K562 (cell line): ENCODE data around the gene BAIAP2. TPM values are rescaled to one million over a fixed set of nuclear protein-coding genes. Genes with fewer than 3 reads are reported as not detected.

Source experiments
- ATAC-seq: fragments of 200-7000 bp; cut with Tn5 transposase; 3 replicates; pipeline ENCODE4 v1.9.1; 2020; ENCODE audit warnings: moderate library complexity
- BruUV-seq: library from RNA; stranded (reverse); fragments of 400-500 nt; replicated peaks from 2 replicates; lab custom pipeline; 2021; lab: Mats Ljungman, UMichigan
- CTCF ChIA-PET: fragments of 300-600 bp; formaldehyde crosslinking; extraction: SDS; loops from one replicate; lab custom pipeline; 2021; ENCODE audit warnings: low intra/inter-chr PET ratio; lab: Yijun Ruan, JAX
- POLR2A ChIA-PET: fragments of 300-600, 350-650 bp; sonication (Branson Sonifier 250); formaldehyde crosslinking; extraction: SDS; loops from one replicate; lab custom pipeline; 2021; ENCODE audit warnings: antibody characterized with exemption, inconsistent platforms; lab: Yijun Ruan, JAX
- DNase-seq, 4 experiments: peaks; one replicate each; pipeline versions ENCODE4 v3.0.0 to v3.0.0-alpha.2; 2011 to 2018; ENCODE audit warnings: low spot score in 3 of 4, mixed read lengths in 3 of 4; ENCODE audit errors: extremely low read depth in 1 of 4
- FAIRE-seq: peaks from 2 replicates; lab custom pipeline; 2011; peaks lifted over from hg19 to GRCh38; lab: Jason Lieb, UNC
- H2AFZ ChIP-seq: 2 replicates; pipeline ENCODE4 v1.6.0; 2011; ENCODE audit warnings: low read depth, low read length, control low read depth, inconsistent platforms
- H3K27ac ChIP-seq: fragments of 200-600 bp; 3 replicates; pipeline ENCODE4 v1.8.0; 2011; ENCODE audit warnings: low read depth, mild to moderate bottlenecking, control low read depth, inconsistent platforms, low read length, moderate library complexity, mixed read lengths; ENCODE audit errors: extremely low read depth
- H3K27me3 ChIP-seq, 2 experiments: fragments of 300-600 bp in 1 of 2; 2 replicates in 1 of 2; 3 replicates in 1 of 2; pipeline versions ENCODE4 v1.6.0 to v1.8.0; 2011; ENCODE audit warnings: inconsistent platforms in 2 of 2, low read length in 2 of 2, mild to moderate bottlenecking in 1 of 2, mixed read lengths in 1 of 2, moderate library complexity in 1 of 2; ENCODE audit not compliant: control insufficient read depth in 2 of 2, insufficient read depth in 2 of 2
- H3K36me3 ChIP-seq: fragments of 300-600 bp; 3 replicates; pipeline ENCODE4 v1.8.0; 2011; ENCODE audit warnings: mild to moderate bottlenecking, low read length, inconsistent platforms; ENCODE audit not compliant: control insufficient read depth, insufficient read depth
- H3K4me1 ChIP-seq, 2 experiments: fragments of 200-600 bp in 1 of 2; replicated peaks in 1 of 2; 2 replicates in 1 of 2; 3 replicates in 1 of 2; pipeline versions ENCODE4 v1.5.1 to v1.8.0; 2011; ENCODE audit warnings: inconsistent platforms in 2 of 2, low read length in 2 of 2, mild to moderate bottlenecking in 1 of 2, mixed read lengths in 1 of 2, moderate library complexity in 1 of 2; ENCODE audit not compliant: control insufficient read depth in 2 of 2, insufficient read depth in 2 of 2
- H3K4me2 ChIP-seq: 2 replicates; pipeline ENCODE4 v1.6.1; 2011; ENCODE audit warnings: low read length, control low read depth, inconsistent platforms, mixed read lengths; ENCODE audit not compliant: insufficient read depth
- H3K4me3 ChIP-seq: fragments of 200-600 bp; sonication (generic), shearing (Covaris generic); 2 replicates; pipeline ENCODE4 v1.5.1; 2016; ENCODE audit warnings: control low read depth, inconsistent platforms
- H3K79me2 ChIP-seq: fragments of 200-600 bp; 3 replicates; pipeline ENCODE4 v1.8.0; 2011; ENCODE audit warnings: low read length, inconsistent platforms; ENCODE audit not compliant: control insufficient read depth, insufficient read depth
- H3K9ac ChIP-seq, 2 experiments: 2 replicates each; pipeline versions ENCODE4 v1.6.0 to v1.6.1; 2011; ENCODE audit warnings: low read depth in 2 of 2, low read length in 2 of 2, control low read depth in 1 of 2, inconsistent platforms in 1 of 2, mild to moderate bottlenecking in 1 of 2, mixed read lengths in 1 of 2; ENCODE audit not compliant: insufficient read depth in 1 of 2
- H3K9me1 ChIP-seq: one replicate; pipeline ENCODE4 v1.6.0; 2011; ENCODE audit warnings: inconsistent platforms, mild to moderate bottlenecking, low read length, moderate library complexity; ENCODE audit not compliant: control insufficient read depth, insufficient read depth
- H3K9me3 ChIP-seq: replicated peaks from 2 replicates; pipeline ENCODE4 v1.5.1; 2011; ENCODE audit warnings: low read depth, low read length, inconsistent platforms; ENCODE audit not compliant: control insufficient read depth, insufficient read depth
- H4K20me1 ChIP-seq: replicated peaks from 2 replicates; pipeline ENCODE4 v1.6.1; 2011; ENCODE audit warnings: low read length, inconsistent platforms, mixed read lengths; ENCODE audit not compliant: control insufficient read depth, insufficient read depth
- CAMTA2 ChIP-seq: fragments of 250-450 bp; sonication (Bioruptor Pico); conservative IDR thresholded peaks from 2 replicates; pipeline ENCODE4 v1.5.1; 2022
- E2F3 ChIP-seq: fragments of 250-450 bp; sonication (Bioruptor Pico); IDR thresholded peaks from 2 replicates; pipeline ENCODE4 v1.4.0; 2020; ENCODE audit warnings: mild to moderate bottlenecking
- FOXA3 ChIP-seq, 2 experiments: fragments of 450-650 bp in 1 of 2; sonication (generic) in 1 of 2; formaldehyde crosslinking; IDR thresholded peaks in 1 of 2; conservative IDR thresholded peaks in 1 of 2; 2 replicates each; pipeline versions ENCODE4 v1.4.0 to v1.8.0; 2020 to 2022; ENCODE audit warnings: mild to moderate bottlenecking in 2 of 2, missing genetic modification reagents in 1 of 2
- LCOR ChIP-seq: sonication (generic); formaldehyde crosslinking; IDR thresholded peaks from 2 replicates; pipeline ENCODE4 v1.8.0; 2022; ENCODE audit warnings: mild to moderate bottlenecking, missing genetic modification reagents
- MEF2A ChIP-seq: IDR thresholded peaks from 2 replicates; pipeline ENCODE4 v1.6.1; 2011; ENCODE audit warnings: low read depth, mild to moderate bottlenecking, low read length, moderate library complexity; ENCODE audit not compliant: control insufficient read depth
- MEIS2 ChIP-seq: fragments of 450-650 bp; IDR thresholded peaks from 2 replicates; pipeline ENCODE4 v1.6.1; 2014; ENCODE audit warnings: mild to moderate bottlenecking; ENCODE audit not compliant: partially characterized antibody
- XRCC5 ChIP-seq: fragments of 200-400 bp; formaldehyde crosslinking; IDR thresholded peaks from 2 replicates; pipeline ENCODE4 v1.6.1; 2017; ENCODE audit warnings: low read depth, mild to moderate bottlenecking, low read length
- ZFPM2 ChIP-seq: fragments of 250-450 bp; sonication (Bioruptor Pico); IDR thresholded peaks from 2 replicates; pipeline ENCODE4 v1.5.1; 2022; ENCODE audit warnings: mild to moderate bottlenecking
- WGBS: fragments of 100-300 bp; shearing (Covaris generic); methylation state at CpG from one replicate; pipeline ENCODE4 v1.1.6; 2016; ENCODE audit warnings: low coverage, mixed read lengths; ENCODE audit not compliant: insufficient coverage; ENCODE audit errors: missing lambda C conversion rate; 5-methylcytosine and 5-hydroxymethylcytosine counted together
- in situ Hi-C: fragments of 300-500 bp; cut with MboI; formaldehyde crosslinking; loops from 4 replicates; pipeline ENCODE4 v1.15.0; 2018; ENCODE audit warnings: inconsistent platforms, mixed read lengths
- intact Hi-C: fragments of 100-400 bp; cut with micrococcal nuclease; formaldehyde crosslinking; loops from 2 replicates; pipeline ENCODE4 v1.14.2; 2022
- polyA plus RNA-seq, 8 experiments: library from polyadenylated mRNA; depleted of rRNA in 4 of 8; stranded (reverse) in 5 of 8; unstranded in 3 of 8; fragments of >200 nt; fragmentation: Nextera tagmentation in 2 of 8; fragmentation: Illumina TruSeq in 1 of 8; extraction: Ambion mirVana in 2 of 8; extraction: Trizol in 1 of 8; gene quantifications; 2 replicates each; pipeline versions ENCODE4 v1.2.1 to v1.2.3, GENCODE V29; 2011 to 2014; ENCODE audit warnings: inconsistent platforms in 1 of 8, missing spikeins in 1 of 8
- total RNA-seq, 7 experiments: library from RNA; depleted of rRNA in 6 of 7; stranded (reverse); fragments of >200 nt in 6 of 7; fragmentation: Illumina TruSeq in 2 of 7; extraction: Trizol in 2 of 7; gene quantifications; 2 replicates each; pipeline versions ENCODE4 v1.2.1 to v1.2.3, GENCODE V29; 2011 to 2021; ENCODE audit warnings: low replicate concordance in 1 of 7
- TF ChIP-seq, protein P1 (sequence below), 2 experiments: fragments of 450-650 bp; IDR thresholded peaks; 2 replicates each; pipeline ENCODE4 v1.6.1; 2016; ENCODE audit warnings: mild to moderate bottlenecking in 2 of 2, borderline replicate concordance in 1 of 2, low read depth in 1 of 2, moderate library complexity in 1 of 2
- TF ChIP-seq, protein P2 (sequence below), 2 experiments: IDR thresholded peaks; 2 replicates each; pipeline ENCODE4 v1.6.1; 2011; ENCODE audit warnings: borderline replicate concordance in 1 of 2, control low read depth in 1 of 2, low read depth in 1 of 2, low read length in 1 of 2, mild to moderate bottlenecking in 1 of 2, mixed read lengths in 1 of 2, moderate library complexity in 1 of 2; ENCODE audit not compliant: insufficient read depth in 1 of 2, insufficient read length in 1 of 2, poor library complexity in 1 of 2, severe bottlenecking in 1 of 2; ENCODE audit errors: extremely low read depth in 1 of 2
- TF ChIP-seq, protein P3 (sequence below): fragments of 450-650 bp; IDR thresholded peaks from 2 replicates; pipeline ENCODE4 v1.6.1; 2016; ENCODE audit warnings: missing biosample characterization, missing genetic modification characterization

The BAIAP2 gene
- total and polyA plus RNA-seq, 9 of the 15 experiments (the other 6 are each of a cell fraction or from before 2014, with no cell fraction given) = 2.3 to 51.6 (median 18.4) TPM

DNA sequence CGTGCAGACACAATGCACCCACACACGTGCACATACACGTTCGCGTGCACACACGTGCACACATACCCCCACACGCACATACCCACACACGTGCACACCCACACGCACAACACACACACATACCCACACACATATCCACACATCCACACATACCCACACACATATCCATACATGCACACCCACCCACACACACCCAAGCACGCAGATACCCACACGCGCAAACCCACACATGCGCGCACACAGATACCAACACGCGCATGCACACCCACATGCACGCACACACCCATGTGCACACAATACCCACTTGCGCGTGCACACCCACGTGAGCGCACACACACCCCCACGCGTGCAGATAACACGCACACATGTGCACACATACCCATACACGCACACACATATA, 103.5 kb downstream of the BAIAP2 start:
- in situ Hi-C loops = loop anchor here (25.0 kb wide), 1 partner anchor 99 kb away; the partner anchor contains the start of genes NDUFAF8 and TEPSIN
- Histone ChIP-seq H3K4me3 (no peak overlapping the region), H3K9me1 (no peaks in the 10 kb centered on the region), H3K4me1 (peaks cover 10 to 53% of the 10 kb centered on the region in 2 experiments; a peak in 3 of 5 replicates), H3K79me2 (no peaks in the 10 kb centered on the region), H3K9ac (no peak overlapping the region), H2AFZ (no peak overlapping the region), H3K36me3 (no peaks in the 10 kb centered on the region), H3K27me3 (peaks cover 0 to 20% of the 10 kb centered on the region in 2 experiments; a peak in 2 of 5 replicates), H3K27ac (no peak overlapping the region), H3K9me3 (peaks cover 2% of the 10 kb centered on the region; the same call in 1 of the 2 replicates), H4K20me1 (no peaks in the 10 kb centered on the region; the same call in 1 of the 2 replicates), H3K4me2 (no peak overlapping the region)
- ChIA-PET CTCF (interaction anchor here (0.7 kb wide), 1 partner anchor 458 kb away, joined by 3 read pairs; no protein-coding TSS in a partner anchor), POLR2A (no interaction called here)
- no peak for ATAC-seq
- DNase-seq = no peak
- BruUV-seq = no TSS peak
- intact Hi-C loops = no loop called here
- no peak for FAIRE-seq
- 67% methylated on average over 21 of the region's 25 CpGs for WGBS
- TF ChIP-seq, protein P1, sequence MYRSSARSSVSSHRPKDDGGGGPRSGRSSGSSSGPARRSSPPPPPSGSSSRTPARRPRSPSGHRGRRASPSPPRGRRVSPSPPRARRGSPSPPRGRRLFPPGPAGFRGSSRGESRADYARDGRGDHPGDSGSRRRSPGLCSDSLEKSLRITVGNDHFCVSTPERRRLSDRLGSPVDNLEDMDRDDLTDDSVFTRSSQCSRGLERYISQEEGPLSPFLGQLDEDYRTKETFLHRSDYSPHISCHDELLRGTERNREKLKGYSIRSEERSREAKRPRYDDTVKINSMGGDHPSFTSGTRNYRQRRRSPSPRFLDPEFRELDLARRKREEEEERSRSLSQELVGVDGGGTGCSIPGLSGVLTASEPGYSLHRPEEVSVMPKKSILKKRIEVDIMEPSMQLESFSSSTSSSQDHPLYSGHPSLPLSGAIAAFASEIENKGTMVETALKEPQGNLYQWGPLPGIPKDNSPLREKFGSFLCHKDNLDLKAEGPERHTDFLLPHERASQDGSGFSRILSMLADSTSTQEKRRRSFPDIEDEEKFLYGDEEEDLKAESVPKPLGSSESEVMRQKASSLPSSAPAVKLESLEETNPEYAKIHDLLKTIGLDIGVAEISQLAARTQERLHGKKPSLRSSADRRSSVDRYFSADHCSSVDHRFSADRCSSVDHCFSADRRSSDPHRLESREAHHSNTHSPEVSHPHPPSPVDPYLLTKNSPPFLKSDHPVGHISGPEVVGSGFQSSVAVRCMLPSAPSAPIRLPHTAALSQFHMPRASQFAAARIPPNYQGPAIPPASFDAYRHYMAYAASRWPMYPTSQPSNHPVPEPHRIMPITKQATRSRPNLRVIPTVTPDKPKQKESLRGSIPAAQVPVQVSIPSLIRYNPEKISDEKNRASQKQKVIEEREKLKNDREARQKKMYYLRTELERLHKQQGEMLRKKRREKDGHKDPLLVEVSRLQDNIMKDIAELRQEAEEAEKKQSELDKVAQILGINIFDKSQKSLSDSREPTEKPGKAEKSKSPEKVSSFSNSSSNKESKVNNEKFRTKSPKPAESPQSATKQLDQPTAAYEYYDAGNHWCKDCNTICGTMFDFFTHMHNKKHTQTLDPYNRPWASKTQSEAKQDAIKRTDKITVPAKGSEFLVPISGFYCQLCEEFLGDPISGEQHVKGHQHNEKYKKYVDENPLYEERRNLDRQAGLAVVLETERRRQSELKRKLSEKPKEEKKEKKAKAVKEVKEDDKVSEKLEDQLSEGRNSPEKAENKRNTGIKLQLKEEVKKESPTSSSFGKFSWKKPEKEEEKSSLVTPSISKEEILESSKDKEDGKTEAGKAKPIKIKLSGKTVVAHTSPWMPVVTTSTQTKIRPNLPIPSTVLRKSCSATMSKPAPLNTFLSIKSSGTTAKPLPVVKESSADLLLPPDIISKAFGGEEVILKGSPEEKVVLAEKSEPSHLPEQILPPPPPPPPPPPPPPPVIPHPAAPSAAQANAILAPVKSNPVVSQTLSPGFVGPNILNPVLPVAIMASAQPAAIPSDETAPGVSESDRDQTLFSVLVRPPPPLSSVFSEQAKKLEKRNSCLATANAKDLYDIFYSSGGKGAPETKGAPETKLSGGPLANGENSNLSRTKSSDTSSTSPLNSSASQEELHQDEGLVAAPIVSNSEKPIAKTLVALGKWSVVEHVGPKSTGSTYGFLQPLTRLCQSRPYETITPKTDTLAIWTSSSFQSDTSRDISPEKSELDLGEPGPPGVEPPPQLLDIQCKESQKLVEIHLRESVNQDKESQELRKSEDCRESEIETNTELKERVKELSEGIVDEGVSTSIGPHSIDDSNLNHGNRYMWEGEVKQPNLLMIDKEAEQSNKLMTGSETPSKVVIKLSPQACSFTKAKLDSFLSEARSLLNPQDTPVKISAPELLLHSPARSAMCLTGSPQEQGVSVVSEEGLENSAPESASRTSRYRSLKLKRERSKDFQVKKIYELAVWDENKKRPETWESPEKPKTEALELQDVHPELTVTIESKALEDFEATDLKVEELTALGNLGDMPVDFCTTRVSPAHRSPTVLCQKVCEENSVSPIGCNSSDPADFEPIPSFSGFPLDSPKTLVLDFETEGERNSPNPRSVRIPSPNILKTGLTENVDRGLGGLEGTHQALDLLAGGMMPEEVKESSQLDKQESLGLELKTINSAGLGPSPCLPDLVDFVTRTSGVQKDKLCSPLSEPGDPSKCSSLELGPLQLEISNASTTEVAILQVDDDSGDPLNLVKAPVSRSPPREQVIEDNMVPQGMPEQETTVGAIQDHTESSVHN (IDR thresholded peaks at IDR 0.05; ENCODE audit: borderline replicate concordance in 1 of 2, low read depth in 1 of 2) = no peak
- TF ChIP-seq MEF2A (no peak), E2F3 (CRISPR knock-in tag) (no peak), MEIS2 (no peak), FOXA3 (CRISPR knock-in tag; conservative IDR thresholded peaks at IDR 0.05 in 1 of 2, IDR thresholded peaks at IDR 0.05 in 1 of 2) (no peak), XRCC5 (no peak), LCOR (CRISPR knock-in tag) (no peak), CAMTA2 (CRISPR knock-in tag) (no peak), ZFPM2 (CRISPR knock-in tag) (no peak)
- TF ChIP-seq, protein P2, sequence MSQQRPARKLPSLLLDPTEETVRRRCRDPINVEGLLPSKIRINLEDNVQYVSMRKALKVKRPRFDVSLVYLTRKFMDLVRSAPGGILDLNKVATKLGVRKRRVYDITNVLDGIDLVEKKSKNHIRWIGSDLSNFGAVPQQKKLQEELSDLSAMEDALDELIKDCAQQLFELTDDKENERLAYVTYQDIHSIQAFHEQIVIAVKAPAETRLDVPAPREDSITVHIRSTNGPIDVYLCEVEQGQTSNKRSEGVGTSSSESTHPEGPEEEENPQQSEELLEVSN (IDR thresholded peaks at IDR 0.05; ENCODE audit: borderline replicate concordance in 1 of 2, extremely low read depth in 1 of 2, insufficient read depth in 1 of 2, insufficient read length in 1 of 2, low read depth in 1 of 2, low read length in 1 of 2, poor library complexity in 1 of 2, severe bottlenecking in 1 of 2) = no peak
- TF ChIP-seq, protein P3, sequence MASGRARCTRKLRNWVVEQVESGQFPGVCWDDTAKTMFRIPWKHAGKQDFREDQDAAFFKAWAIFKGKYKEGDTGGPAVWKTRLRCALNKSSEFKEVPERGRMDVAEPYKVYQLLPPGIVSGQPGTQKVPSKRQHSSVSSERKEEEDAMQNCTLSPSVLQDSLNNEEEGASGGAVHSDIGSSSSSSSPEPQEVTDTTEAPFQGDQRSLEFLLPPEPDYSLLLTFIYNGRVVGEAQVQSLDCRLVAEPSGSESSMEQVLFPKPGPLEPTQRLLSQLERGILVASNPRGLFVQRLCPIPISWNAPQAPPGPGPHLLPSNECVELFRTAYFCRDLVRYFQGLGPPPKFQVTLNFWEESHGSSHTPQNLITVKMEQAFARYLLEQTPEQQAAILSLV (tag) = no peak
